HCT116 (cell line): ENCODE measurements around the gene MAP2K6. TPM values are rescaled to one million over a fixed set of nuclear protein-coding genes. Genes with fewer than 3 reads are reported as not detected.

ENCODE experiments used
- ATAC-seq: fragments of 200-7000 bp; cut with Tn5 transposase; 2 replicates; pipeline ENCODE4 v1.9.1; 2020; ENCODE audit warnings: mild to moderate bottlenecking, moderate library complexity
- BruUV-seq: library from RNA; stranded (reverse); fragments of 400-500 nt; replicated peaks from 2 replicates; lab custom pipeline; 2021; lab: Mats Ljungman, UMichigan
- CTCF ChIA-PET: fragments of 300-600 bp; sonication (Branson Sonifier 250); formaldehyde crosslinking; loops from one replicate; lab custom pipeline; 2021; ENCODE audit warnings: antibody characterized with exemption; lab: Charles Lee
- POLR2A ChIA-PET: fragments of 300-600, 350-600 bp; sonication (Branson Sonifier 250); formaldehyde crosslinking; loops from one replicate; lab custom pipeline; 2021; ENCODE audit warnings: antibody characterized with exemption; lab: Charles Lee
- RAD21 ChIA-PET, 2 experiments: fragments of 300-600 bp; sonication (Branson Sonifier 250); formaldehyde crosslinking; loops; one replicate each; lab custom pipeline; 2023; ENCODE audit warnings: low total read pairs in 2 of 2; ENCODE audit not compliant: uncharacterized antibody in 2 of 2, unreplicated experiment in 2 of 2, low non-redundant PET in 1 of 2; lab: Charles Lee
- DNase-seq: peaks from one replicate; pipeline ENCODE4 v3.0.0-alpha.2; 2010; ENCODE audit warnings: low read depth, low spot score
- H2AFZ ChIP-seq: fragments of 200-600 bp; shearing (Covaris generic), sonication (generic); 2 replicates; pipeline ENCODE4 v1.6.1; 2017; ENCODE audit warnings: low read depth, mixed run types, mixed read lengths, antibody characterized with exemption, low read length; ENCODE audit not compliant: poor library complexity, severe bottlenecking
- H3K27ac ChIP-seq: 2 replicates; pipeline ENCODE4 v1.5.1; 2012; ENCODE audit warnings: low read depth, low read length
- H3K27me3 ChIP-seq: fragments of 200-600 bp; sonication (generic); 2 replicates; pipeline ENCODE4 v1.6.1; 2016; ENCODE audit warnings: mixed run types, low read length, mixed read lengths; ENCODE audit not compliant: insufficient read depth
- H3K36me3 ChIP-seq, 2 experiments: fragments of 200-500 bp in 1 of 2; fragments of 200-600 bp in 1 of 2; sonication (Bioruptor generic) in 1 of 2; sonication (generic) in 1 of 2; 2 replicates each; pipeline versions ENCODE4 v1.5.1 to v1.6.1; 2014 to 2016; ENCODE audit warnings: low read length in 2 of 2, inconsistent platforms in 1 of 2, mixed read lengths in 1 of 2, mixed run types in 1 of 2; ENCODE audit not compliant: insufficient read depth in 2 of 2, control insufficient read depth in 1 of 2
- H3K4me1 ChIP-seq, 2 experiments: fragments of 200-600 bp in 1 of 2; sonication (generic) in 1 of 2; 2 replicates each; pipeline versions ENCODE4 v1.5.1 to v1.6.1; 2012 to 2017; ENCODE audit warnings: low read length in 2 of 2, inconsistent platforms in 1 of 2, mild to moderate bottlenecking in 1 of 2, mixed read lengths in 1 of 2, mixed run types in 1 of 2, moderate library complexity in 1 of 2; ENCODE audit not compliant: insufficient read depth in 2 of 2, control insufficient read depth in 1 of 2
- H3K4me2 ChIP-seq: fragments of 200-600 bp; sonication (generic); 2 replicates; pipeline ENCODE4 v1.6.1; 2017; ENCODE audit warnings: mixed run types, low read length, mixed read lengths
- H3K4me3 ChIP-seq, 2 experiments: fragments of 200-600 bp in 1 of 2; sonication (generic) in 1 of 2; replicated peaks in 1 of 2; 2 replicates each; pipeline ENCODE4 v1.5.1; 2011 to 2016; ENCODE audit warnings: low read length in 2 of 2, control low read depth in 1 of 2, low read depth in 1 of 2, mild to moderate bottlenecking in 1 of 2, mixed read lengths in 1 of 2, mixed run types in 1 of 2
- H3K79me2 ChIP-seq: fragments of 200-600 bp; sonication (generic); 2 replicates; pipeline ENCODE4 v1.6.1; 2017; ENCODE audit warnings: mild to moderate bottlenecking, mixed run types, low read length, moderate library complexity, mixed read lengths; ENCODE audit not compliant: insufficient read depth
- H3K9ac ChIP-seq: fragments of 200-600 bp; sonication (generic); 2 replicates; pipeline ENCODE4 v1.6.1; 2016; ENCODE audit warnings: low read length, mixed read lengths
- H3K9me2 ChIP-seq: fragments of 200-600 bp; sonication (generic), shearing (Covaris generic); 2 replicates; pipeline ENCODE4 v1.6.1; 2017; ENCODE audit warnings: mixed run types, mild to moderate bottlenecking, moderate library complexity; ENCODE audit not compliant: insufficient read depth
- H3K9me3 ChIP-seq, 2 experiments: fragments of 200-500 bp in 1 of 2; fragments of 200-600 bp in 1 of 2; sonication (Bioruptor generic) in 1 of 2; sonication (generic) in 1 of 2; 2 replicates each; pipeline ENCODE4 v1.6.1; 2014 to 2017; ENCODE audit warnings: low read length in 2 of 2, mixed read lengths in 2 of 2, inconsistent platforms in 1 of 2, low read depth in 1 of 2, mild to moderate bottlenecking in 1 of 2, mixed run types in 1 of 2, moderate library complexity in 1 of 2; ENCODE audit not compliant: control insufficient read depth in 1 of 2, insufficient read depth in 1 of 2
- H4K20me1 ChIP-seq: fragments of 200-600 bp; sonication (generic), shearing (Covaris generic); 2 replicates; pipeline ENCODE4 v1.6.1; 2017; ENCODE audit warnings: mixed run types, mild to moderate bottlenecking, moderate library complexity; ENCODE audit not compliant: insufficient read depth
- CBX3 ChIP-seq: IDR thresholded peaks from 2 replicates; pipeline ENCODE4 v1.6.1; 2012; ENCODE audit warnings: low read depth
- CEBPB ChIP-seq: IDR thresholded peaks from 2 replicates; pipeline ENCODE4 v1.6.1; 2012; ENCODE audit warnings: low read depth
- EGR1 ChIP-seq: IDR thresholded peaks from 2 replicates; pipeline ENCODE4 v1.6.1; 2012; ENCODE audit warnings: low read depth
- EZH2 ChIP-seq: fragments of 200-600 bp; sonication (generic); IDR thresholded peaks from 2 replicates; pipeline ENCODE4 v1.6.1; 2017; ENCODE audit warnings: antibody characterized with exemption, mixed run types
- EZH2phosphoT487 ChIP-seq: fragments of 200-600 bp; IDR thresholded peaks from 2 replicates; pipeline ENCODE4 v1.6.1; 2018; ENCODE audit warnings: antibody characterized with exemption, borderline replicate concordance
- FOSL1 ChIP-seq: IDR thresholded peaks from 2 replicates; pipeline ENCODE4 v1.6.1; 2012; ENCODE audit warnings: low read depth
- JUND ChIP-seq: IDR thresholded peaks from 2 replicates; pipeline ENCODE4 v1.6.1; 2012
- POLR2A ChIP-seq: IDR thresholded peaks from 2 replicates; pipeline ENCODE4 v1.7.0; 2011; ENCODE audit warnings: borderline replicate concordance; ENCODE audit not compliant: insufficient read depth, insufficient read length; ENCODE audit errors: extremely low read depth
- POLR2AphosphoS5 ChIP-seq: IDR thresholded peaks from 2 replicates; pipeline ENCODE4 v1.6.1; 2011; ENCODE audit warnings: mild to moderate bottlenecking, low read depth, low read length, moderate library complexity
- RAD21 ChIP-seq: IDR thresholded peaks from 2 replicates; pipeline ENCODE4 v1.6.1; 2012; ENCODE audit warnings: low read depth, mild to moderate bottlenecking
- SIN3A ChIP-seq: IDR thresholded peaks from 2 replicates; pipeline ENCODE4 v1.6.1; 2012; ENCODE audit warnings: low read depth
- SRF ChIP-seq: IDR thresholded peaks from 2 replicates; pipeline ENCODE4 v1.6.1; 2012; ENCODE audit warnings: low read depth
- TCF7L2 ChIP-seq: IDR thresholded peaks from 2 replicates; pipeline ENCODE4 v1.7.0; 2011; ENCODE audit warnings: borderline replicate concordance, inconsistent platforms; ENCODE audit not compliant: insufficient read depth, insufficient read length; ENCODE audit errors: extremely low read depth
- YY1 ChIP-seq: IDR thresholded peaks from 2 replicates; pipeline ENCODE4 v1.6.1; 2011; ENCODE audit warnings: low read length, low read depth, moderate library complexity, mild to moderate bottlenecking; ENCODE audit not compliant: insufficient replicate concordance; ENCODE audit errors: extremely low read depth
- ZFX ChIP-seq: fragments of 450-650 bp; IDR thresholded peaks from 2 replicates; pipeline ENCODE4 v1.6.1; 2017
- ZNF274 ChIP-seq: fragments of 200-500 bp; sonication (Bioruptor generic); IDR thresholded peaks from 2 replicates; pipeline ENCODE4 v1.6.1; 2014; ENCODE audit warnings: mild to moderate bottlenecking, low read depth, low read length, inconsistent platforms
- intact Hi-C: fragments of 100-400 bp; cut with micrococcal nuclease; formaldehyde crosslinking; loops from 2 replicates; pipeline ENCODE4 v1.10.0; 2022
- total RNA-seq: library from RNA; stranded (reverse); gene quantifications from one replicate; pipeline ENCODE4 v1.2.1, GENCODE V29; 2021; ENCODE audit not compliant: unreplicated experiment
- TF ChIP-seq, protein P1 (sequence below): IDR thresholded peaks from 2 replicates; pipeline ENCODE4 v1.6.1; 2012; ENCODE audit warnings: low read depth
- TF ChIP-seq, protein P2 (sequence below): IDR thresholded peaks from 2 replicates; pipeline ENCODE4 v1.6.1; 2012
- TF ChIP-seq, protein P3 (sequence below): IDR thresholded peaks from 2 replicates; pipeline ENCODE4 v1.6.1; 2012

The MAP2K6 gene
- total RNA-seq, 1 experiment from 2014 or later: 0.22 TPM

DNA sequence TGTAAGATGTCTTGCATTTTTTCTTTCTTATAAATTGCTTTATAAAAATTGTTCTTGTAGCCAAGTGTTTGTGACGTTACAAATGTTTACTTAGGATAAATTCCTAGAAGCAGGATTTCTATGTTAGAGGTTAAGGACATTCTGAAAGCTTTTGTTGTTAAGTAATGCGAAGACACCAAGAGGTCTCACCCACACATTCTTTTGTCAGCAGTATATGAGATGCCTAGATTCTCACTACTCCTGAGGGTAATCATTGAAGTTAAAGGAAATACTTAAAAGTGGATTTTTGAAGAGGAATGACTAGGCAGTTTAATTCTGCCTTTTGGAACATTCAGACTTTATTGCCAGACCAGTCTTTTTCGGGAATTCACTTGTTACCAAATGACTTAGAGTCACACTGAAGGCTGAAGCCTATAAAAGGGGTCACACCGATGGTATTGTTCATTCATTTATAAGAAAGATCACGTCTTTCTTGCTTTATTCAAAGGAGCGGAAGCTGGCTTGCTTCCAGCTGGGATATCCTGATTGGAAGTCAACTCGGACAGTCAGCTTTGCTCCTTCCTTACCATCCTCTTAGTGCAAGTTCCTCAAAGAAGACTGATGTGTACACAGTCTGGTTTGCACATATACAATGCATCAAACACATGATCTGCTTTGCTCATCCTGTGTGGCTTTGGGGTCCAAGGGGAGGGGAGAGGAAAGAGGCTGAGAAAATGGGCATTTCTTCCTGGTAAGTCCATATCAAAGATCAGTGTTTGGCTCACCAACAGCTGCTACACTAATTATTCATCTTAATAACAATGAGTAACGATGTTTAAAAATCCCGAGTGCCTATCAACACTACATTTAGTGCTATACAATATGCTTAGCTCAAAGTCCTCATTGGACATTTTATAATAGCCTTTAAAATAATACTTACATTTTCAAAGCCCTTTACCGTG is 160.0 kb downstream of the MAP2K6 start:
- intact Hi-C loops: no loop called here
- H3K9me3 ChIP-seq: no peaks in the 10 kb centered on the region
- no peak for ATAC-seq
- H3K4me3 ChIP-seq: no peak overlapping the region
- ChIA-PET RAD21 (no interaction called here), CTCF (interaction anchor here (1.5 kb wide), 1 partner anchor 33 kb away, joined by 3 read pairs; no protein-coding TSS in a partner anchor), POLR2A (no interaction called here)
- H3K9me2 ChIP-seq: no peaks in the 10 kb centered on the region
- peaks cover 4% of the 10 kb centered on the region; the same call in 1 of the 2 replicates for H3K27me3 ChIP-seq
- H3K79me2 ChIP-seq: no peaks in the 10 kb centered on the region
- no TSS peak for BruUV-seq
- no peak overlapping the region for H3K27ac ChIP-seq
- no peak overlapping the region for H3K9ac ChIP-seq
- TF ChIP-seq, protein P1, sequence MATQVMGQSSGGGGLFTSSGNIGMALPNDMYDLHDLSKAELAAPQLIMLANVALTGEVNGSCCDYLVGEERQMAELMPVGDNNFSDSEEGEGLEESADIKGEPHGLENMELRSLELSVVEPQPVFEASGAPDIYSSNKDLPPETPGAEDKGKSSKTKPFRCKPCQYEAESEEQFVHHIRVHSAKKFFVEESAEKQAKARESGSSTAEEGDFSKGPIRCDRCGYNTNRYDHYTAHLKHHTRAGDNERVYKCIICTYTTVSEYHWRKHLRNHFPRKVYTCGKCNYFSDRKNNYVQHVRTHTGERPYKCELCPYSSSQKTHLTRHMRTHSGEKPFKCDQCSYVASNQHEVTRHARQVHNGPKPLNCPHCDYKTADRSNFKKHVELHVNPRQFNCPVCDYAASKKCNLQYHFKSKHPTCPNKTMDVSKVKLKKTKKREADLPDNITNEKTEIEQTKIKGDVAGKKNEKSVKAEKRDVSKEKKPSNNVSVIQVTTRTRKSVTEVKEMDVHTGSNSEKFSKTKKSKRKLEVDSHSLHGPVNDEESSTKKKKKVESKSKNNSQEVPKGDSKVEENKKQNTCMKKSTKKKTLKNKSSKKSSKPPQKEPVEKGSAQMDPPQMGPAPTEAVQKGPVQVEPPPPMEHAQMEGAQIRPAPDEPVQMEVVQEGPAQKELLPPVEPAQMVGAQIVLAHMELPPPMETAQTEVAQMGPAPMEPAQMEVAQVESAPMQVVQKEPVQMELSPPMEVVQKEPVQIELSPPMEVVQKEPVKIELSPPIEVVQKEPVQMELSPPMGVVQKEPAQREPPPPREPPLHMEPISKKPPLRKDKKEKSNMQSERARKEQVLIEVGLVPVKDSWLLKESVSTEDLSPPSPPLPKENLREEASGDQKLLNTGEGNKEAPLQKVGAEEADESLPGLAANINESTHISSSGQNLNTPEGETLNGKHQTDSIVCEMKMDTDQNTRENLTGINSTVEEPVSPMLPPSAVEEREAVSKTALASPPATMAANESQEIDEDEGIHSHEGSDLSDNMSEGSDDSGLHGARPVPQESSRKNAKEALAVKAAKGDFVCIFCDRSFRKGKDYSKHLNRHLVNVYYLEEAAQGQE: no peak
- TF ChIP-seq, protein P2, sequence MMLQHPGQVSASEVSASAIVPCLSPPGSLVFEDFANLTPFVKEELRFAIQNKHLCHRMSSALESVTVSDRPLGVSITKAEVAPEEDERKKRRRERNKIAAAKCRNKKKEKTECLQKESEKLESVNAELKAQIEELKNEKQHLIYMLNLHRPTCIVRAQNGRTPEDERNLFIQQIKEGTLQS: no peak
- TF ChIP-seq ZFX (no peak), POLR2A (no peak), ZNF274 (no peak), SIN3A (no peak), FOSL1 (no peak), EZH2 (no peak), POLR2AphosphoS5 (no peak), JUND (no peak), TCF7L2 (no peak), CEBPB (no peak), EGR1 (no peak), CBX3 (no peak), EZH2phosphoT487 (no peak), YY1 (no peak), SRF (no peak), RAD21 (no peak)
- TF ChIP-seq, protein P3, sequence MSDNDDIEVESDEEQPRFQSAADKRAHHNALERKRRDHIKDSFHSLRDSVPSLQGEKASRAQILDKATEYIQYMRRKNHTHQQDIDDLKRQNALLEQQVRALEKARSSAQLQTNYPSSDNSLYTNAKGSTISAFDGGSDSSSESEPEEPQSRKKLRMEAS: no peak
- H4K20me1 ChIP-seq: no peaks in the 10 kb centered on the region
- H3K4me2 ChIP-seq: no peak overlapping the region
- no peak for DNase-seq
- no peak overlapping the region for H2AFZ ChIP-seq
- H3K4me1 ChIP-seq: peaks cover 0 to 2% of the 10 kb centered on the region in 2 experiments; a peak in 1 of 4 replicates
- H3K36me3 ChIP-seq: no peaks in the 10 kb centered on the region
